ENCODE results near the gene IQUB. TPM values are rescaled to one million over a fixed set of nuclear protein-coding genes. Genes with fewer than 3 reads are reported as not detected.
"Not testable (repeated sequence)": the region's sequence is repeated elsewhere in the genome, so short reads cannot be mapped to it uniquely, and the experiment has no call there.

IQUB gene
- polyA plus RNA-seq, 1 donor, result 8.0 TPM

DNA sequence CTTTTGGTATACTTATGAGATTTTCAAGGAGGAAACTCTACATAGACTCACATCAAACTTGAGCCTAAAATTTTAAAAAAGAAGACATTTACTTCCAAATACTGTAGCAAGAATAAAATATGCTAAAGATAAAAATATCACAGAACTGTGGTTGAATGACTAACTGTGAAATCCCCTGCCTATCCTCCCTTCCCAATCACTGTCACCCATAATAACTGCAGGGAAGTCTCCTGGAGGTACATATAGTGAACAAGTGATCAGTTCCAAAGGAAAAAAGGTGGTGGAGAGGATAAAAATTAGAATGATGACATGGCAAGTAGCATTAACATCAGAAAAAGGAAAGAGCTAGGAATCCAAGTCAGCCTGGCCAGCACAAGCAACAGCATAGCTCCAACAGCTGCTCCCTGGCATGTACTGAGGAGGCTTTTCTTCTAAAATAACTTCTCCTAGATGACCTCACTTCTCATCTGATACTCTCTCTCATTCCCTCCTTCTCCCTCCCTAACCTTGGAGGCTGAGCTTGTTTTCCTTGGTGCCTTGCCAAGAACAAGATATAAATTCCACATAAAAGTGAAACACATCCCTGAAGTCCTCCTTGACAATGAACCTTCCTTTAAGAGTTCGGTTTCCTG lies 124.0 kb downstream of the IQUB start:
- DNase-seq, result peak; percentile 86

DNA sequence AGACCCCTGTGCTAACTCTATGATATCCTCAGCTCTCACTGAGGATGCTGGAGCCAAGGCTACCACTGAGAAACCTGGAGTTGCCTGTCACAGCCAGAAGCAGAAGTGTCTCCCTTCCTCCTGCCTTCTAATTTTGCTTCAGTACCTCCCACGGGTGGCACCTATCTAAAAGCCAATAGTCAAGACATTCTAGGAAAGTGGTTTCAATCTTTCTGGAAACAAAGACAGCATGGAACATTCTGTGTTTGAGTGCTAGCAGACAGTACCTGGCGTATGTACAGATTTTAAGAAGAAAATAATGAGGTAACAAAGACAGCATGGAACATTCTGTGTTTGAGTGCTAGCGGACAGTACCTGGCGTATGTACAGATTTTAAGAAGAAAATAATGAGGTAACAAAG lies 126.4 kb downstream of the IQUB start:
- not testable (repeated sequence) for DNase-seq

Other genes starting within 250 kb of the IQUB start
- gene NDUFA5, start 23.2 kb upstream of the IQUB start, polyA plus RNA-seq (ENCODE audit: insufficient read length), result 228 TPM
- 2.5 TPM for gene ASB15, start 67.2 kb upstream of the IQUB start, polyA plus RNA-seq (ENCODE audit: insufficient read length)
- not detected for gene LMOD2, start 121.3 kb upstream of the IQUB start, polyA plus RNA-seq (ENCODE audit: insufficient read length)
- 82.4 TPM for gene WASL, start 214.4 kb upstream of the IQUB start, polyA plus RNA-seq (ENCODE audit: insufficient read length)